ENCODE data around the gene ARHGAP21.
A peak's percentile ranks its signal among the peaks of the same experiment; 100 is the strongest.
"Not testable (repeated sequence)": the region's sequence is repeated elsewhere in the genome, so short reads cannot be mapped to it uniquely, and the experiment has no call there.

The ARHGAP21 gene

DNA sequence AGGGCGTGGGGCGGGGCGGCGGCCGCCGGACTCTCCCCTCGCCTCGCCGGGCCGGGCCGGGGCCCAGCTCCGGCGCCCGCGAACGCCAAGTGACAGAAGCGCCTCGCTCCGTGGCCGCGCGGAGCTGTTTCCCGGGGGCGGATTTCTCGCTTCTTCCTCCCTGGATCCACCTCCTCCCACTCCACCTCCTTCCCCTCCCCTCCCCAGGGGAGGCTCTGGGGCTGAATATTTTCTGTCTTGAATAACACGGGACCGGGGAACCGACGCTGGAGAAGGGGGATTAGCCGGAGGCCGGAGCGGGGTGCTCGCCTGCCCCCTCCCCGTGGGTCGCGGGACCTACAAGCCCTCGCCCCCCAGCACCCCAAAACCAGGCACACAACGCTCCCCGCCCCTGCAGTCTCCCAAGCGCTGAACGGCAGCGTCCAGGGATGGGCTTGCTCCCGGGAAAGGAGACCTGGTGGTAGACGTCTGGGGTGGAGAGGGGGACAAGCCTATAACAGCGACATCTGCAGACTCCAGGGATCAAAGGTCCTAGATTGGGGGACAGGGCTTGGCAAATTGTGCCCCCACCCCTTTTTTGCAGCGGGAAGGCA is at the start of gene ARHGAP21:
Gene ARHGAP21 (minus strand): TSS at position 100 of the 593 bp plus-strand sequence. CDS start 1,988 bp downstream, outside the sequence.
- peak in 1 of 3 donors; percentile 41 for DNase-seq (ENCODE audit: low read depth in 2 of 3, low spot score in 1 of 3)

DNA sequence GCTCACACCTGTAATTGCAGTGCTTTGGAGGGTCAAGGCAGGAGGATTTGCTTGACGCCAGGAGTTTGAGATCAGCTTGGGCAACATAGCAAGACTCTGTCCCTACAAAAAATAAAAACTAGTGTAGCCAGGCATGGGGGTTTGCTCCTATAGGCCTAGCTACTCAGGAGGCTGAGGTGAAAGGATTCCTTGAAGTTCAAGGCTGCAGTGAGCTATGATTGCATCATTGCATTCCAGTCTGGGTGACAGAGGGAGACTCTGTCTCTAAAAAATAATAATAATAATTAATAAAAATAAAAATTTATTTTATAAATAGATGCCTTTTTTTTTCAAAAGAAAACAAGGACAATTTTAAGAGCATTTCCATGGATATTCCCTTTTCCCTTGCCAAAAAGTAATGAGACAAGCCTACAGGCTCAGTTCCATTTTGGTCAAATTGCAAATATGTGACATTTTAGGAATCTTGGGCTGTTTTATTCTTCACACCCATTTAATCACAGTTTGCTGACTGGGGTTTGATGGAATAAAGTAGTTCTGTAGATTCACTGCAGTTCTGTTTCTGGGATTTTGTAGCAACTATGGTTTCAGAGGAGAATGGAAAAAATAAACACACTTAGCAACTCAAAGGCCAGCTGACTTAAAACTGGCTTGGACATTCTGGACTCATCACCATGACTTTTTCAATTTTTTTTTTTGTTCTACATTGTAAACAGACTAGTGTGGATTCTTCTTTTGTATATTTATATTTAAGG is 48.4 kb upstream of the ARHGAP21 start:
- no peak for DNase-seq (ENCODE audit: low read depth in 2 of 3, low spot score in 1 of 3)

DNA sequence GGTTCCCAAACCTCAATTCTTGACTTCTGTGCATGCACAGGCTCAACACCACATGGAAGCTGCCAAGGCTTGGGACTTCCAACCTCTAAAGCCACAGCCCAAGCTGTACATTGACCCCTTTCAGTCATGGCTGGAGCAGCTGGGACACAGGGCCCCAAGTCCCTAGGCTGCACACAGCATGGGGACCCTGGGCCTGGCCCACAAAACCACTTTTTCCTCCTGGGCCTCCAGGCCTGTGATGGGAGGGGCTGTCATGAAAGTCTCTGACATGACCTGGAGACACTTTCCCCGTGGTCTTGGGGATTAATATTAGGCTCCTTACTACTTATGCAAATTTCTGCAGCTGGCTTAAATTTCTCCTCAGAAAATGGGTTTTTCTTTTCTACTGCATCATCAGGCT is 41.3 kb upstream of the ARHGAP21 start:
- not testable (repeated sequence) for DNase-seq (ENCODE audit: low read depth in 2 of 3, low spot score in 1 of 3)

- no peak for DNase-seq (ENCODE audit: low read depth in 2 of 3, low spot score in 1 of 3)
Measured at GRCh38 chr10:24762966-24763623, 39.4 kb upstream of the ARHGAP21 start.

DNA sequence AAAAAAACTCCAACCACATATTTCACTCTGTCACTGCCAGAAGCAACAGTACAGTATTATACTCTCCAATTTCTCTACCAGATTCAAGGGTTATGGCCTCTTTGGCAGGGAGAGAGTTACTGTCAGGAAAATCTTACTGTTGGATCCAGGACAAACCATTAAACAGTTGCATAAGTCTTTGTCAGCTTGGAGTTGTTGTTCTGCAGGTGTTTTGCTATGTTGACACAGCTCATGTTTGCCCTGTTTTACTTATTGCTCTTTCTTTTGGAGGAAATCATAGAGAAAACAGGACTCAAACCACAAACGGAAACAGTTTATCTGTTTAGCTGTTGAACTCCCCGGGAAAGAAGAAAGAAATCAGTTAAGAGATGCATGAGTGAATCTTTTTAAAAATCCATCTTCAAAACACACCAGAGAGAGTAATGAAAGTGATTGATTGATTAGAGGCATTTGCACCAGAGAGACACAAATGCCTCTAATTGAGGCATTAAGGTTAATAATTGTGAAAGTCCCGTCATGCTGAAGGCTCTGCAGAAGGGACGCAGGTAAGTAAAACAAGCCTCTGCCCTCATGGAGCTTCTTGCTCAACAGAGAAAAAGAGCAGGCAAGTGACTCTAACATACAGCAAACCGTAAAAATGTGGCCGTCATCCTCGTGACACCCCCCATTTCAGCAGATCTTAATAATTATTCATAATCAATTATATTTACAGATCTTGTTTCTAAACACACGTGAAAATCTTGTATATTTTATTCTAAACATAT is 38.7 kb upstream of the ARHGAP21 start:
- DNase-seq (ENCODE audit: low read depth in 2 of 3, low spot score in 1 of 3), result no peak

- DNase-seq (ENCODE audit: low read depth in 2 of 3, low spot score in 1 of 3), result no peak
Measured at GRCh38 chr10:24759672-24760071, 36.0 kb upstream of the ARHGAP21 start.

DNA sequence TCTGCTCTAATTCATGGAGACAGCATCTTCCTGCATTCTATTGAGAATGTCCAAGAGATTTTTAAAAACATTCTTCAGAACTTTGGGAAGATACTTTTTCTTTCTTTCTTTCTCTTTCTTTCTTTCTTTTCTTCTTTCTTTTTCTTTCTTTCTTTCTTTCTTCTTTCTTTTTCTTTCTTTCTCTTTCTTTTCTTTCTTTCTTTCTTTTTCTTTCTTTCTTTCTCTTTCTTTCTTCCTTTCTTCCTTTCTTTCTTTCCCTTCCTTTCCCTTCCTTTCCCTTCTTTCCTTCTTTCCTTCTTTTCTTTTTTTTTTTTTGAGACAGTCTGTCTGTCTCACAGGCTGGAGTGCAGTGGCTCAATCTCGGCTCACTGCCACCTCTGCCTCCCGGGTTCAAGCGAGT is 34.6 kb upstream of the ARHGAP21 start:
- not testable (repeated sequence) for DNase-seq (ENCODE audit: low read depth in 2 of 3, low spot score in 1 of 3)

GRCh38 chr10:24756283-24756682 is 32.6 kb upstream of the ARHGAP21 start:
- no peak for DNase-seq (ENCODE audit: low read depth in 2 of 3, low spot score in 1 of 3)

GRCh38 chr10:24751716-24752115 is 28.0 kb upstream of the ARHGAP21 start:
- DNase-seq (ENCODE audit: low read depth in 2 of 3, low spot score in 1 of 3), result no peak

GRCh38 chr10:24750695-24751094 is 27.0 kb upstream of the ARHGAP21 start:
- no peak for DNase-seq (ENCODE audit: low read depth in 2 of 3, low spot score in 1 of 3)

GRCh38 chr10:24748214-24748613 is 24.5 kb upstream of the ARHGAP21 start:
- no peak for DNase-seq (ENCODE audit: low read depth in 2 of 3, low spot score in 1 of 3)

DNA sequence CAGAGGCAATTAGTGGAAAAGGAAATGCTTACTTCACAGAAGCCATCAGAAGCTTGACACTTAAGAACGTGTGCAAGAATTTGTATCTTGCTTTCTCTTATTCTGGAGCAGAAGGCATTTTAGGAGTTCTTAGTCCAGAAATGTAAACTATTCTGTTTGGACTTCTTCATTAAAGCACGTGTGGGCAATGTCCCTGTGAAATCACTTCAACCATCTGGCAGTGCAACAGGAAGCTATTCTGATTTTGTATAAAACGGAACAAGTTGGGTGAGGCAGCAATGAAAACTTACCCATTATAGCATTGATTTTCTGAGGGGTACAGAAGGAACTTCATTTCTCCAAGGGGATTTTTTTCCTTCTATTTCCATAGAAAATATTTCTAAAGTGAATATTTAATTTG is 21.3 kb upstream of the ARHGAP21 start:
- no peak for DNase-seq (ENCODE audit: low read depth in 2 of 3, low spot score in 1 of 3)

- DNase-seq (ENCODE audit: low read depth in 2 of 3, low spot score in 1 of 3), result no peak
Measured at GRCh38 chr10:24740714-24741113, 17.0 kb upstream of the ARHGAP21 start.

GRCh38 chr10:24737001-24737400 is 13.3 kb upstream of the ARHGAP21 start:
- no peak for DNase-seq (ENCODE audit: low read depth in 2 of 3, low spot score in 1 of 3)

DNA sequence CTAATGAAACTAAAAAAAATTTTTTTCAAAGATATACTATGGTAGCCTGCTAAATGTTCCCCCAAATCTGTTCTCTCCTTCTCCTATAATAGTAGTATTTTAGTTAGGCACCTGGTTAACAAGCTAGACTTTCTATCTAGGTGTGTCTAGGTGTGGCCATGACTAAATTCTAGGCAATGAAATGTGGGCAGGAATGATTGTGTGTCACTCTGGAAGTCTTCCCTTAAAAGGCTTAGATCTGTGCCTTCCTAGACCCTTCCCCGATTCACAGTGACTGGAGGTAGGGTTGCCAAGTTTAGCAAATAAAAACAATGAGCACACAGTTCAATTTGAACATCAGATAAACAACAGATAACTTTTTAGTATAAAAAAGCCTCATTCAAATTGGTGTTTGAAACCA is 8.3 kb upstream of the ARHGAP21 start:
- DNase-seq (ENCODE audit: low read depth in 2 of 3, low spot score in 1 of 3), result no peak

- no peak for DNase-seq (ENCODE audit: low read depth in 2 of 3, low spot score in 1 of 3)
Measured at GRCh38 chr10:24730811-24731210, 7.1 kb upstream of the ARHGAP21 start.

DNA sequence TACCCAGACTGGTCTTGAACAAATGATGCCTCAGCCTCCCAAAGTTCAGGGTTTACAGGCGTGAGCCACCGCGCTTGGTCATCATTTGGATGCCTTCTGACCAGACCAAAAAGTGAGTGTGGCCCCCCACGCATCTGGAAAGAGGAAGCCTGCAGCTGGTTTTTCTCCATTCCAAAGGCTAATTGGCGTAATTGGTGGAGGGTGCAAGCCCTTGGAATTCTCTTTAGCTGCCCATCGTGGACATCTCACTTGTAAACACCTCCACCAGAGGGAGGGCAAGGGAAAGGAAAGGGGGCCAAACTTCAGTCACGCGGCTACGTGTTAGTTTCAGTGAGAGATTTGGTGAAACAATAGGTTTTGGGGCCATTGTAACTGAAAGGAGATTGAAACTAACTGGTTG is 4.1 kb upstream of the ARHGAP21 start:
- DNase-seq (ENCODE audit: low read depth in 2 of 3, low spot score in 1 of 3), result no peak

- no peak for DNase-seq (ENCODE audit: low read depth in 2 of 3, low spot score in 1 of 3)
Measured at GRCh38 chr10:24726626-24727025, 2.9 kb upstream of the ARHGAP21 start.

GRCh38 chr10:24726029-24726428 is 2.3 kb upstream of the ARHGAP21 start:
- DNase-seq (ENCODE audit: low read depth in 2 of 3, low spot score in 1 of 3), result not testable (repeated sequence)

DNA sequence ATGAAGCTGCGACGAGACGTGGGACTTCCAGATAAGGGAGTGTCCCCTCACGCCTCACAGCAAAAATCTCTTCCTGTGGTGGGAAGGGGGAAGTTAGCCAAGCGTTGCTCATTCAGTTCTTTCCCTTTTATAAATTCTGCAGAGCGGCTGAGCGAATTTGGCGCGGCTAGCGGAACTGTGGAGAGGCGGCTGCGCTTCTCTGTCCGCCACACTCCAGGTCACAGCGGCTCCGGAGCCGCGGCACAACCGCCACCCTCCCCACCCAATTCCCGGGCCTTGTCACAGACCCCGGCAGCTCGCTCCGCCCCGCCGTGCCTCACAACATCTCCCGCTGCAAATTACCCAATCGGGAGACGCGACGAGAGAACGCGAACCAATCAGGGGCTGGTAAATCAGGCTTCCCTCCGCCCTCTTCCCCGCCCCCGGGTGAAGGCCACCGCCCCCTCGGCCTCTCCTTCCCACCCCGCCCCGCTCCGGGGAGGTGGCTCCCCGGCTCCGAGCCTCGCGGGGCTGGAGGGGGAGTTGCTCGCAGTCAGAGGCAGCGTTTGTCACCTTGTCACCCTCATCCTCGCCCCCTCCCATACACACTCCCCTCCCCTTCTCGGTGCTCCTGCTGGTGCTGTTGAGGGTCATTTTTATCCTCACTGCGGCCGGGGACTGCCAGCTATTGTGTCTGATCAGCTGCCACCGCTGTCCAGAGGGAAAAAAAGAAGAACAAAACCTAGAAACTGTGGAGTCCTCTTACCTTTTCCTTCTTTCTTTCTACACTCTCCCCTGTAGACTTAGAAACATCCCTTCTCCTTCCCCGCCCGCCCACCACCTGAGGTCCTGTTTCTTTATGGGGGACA is 918 bp upstream of the ARHGAP21 start:
- DNase-seq (ENCODE audit: low read depth in 2 of 3, low spot score in 1 of 3), result peak; percentile 92 to 96 (median 94)

- no peak for DNase-seq (ENCODE audit: low read depth in 2 of 3, low spot score in 1 of 3)
Measured at GRCh38 chr10:24723386-24723787, 300 bp downstream of the ARHGAP21 start.

Measured in stimulated activated CD4-positive, alpha-beta T cell treated with anti-CD3 and anti-CD28 coated beads, Interleukin-12 subunit alpha, Interleukin-12 subunit beta, amount 100 ng/mL, for 48 hours (primary cell).